HAP-1 (cell line): ENCODE measurements around the gene TRIM63.

Experiments
- DNase-seq, 2 experiments: peaks; one replicate each; pipeline ENCODE4 v3.0.0-alpha.2; 2016 to 2020; ENCODE audit warnings: low spot score in 2 of 2
- H3K27me3 ChIP-seq: fragments of 250-450 bp; sonication (Bioruptor Pico); 2 replicates; pipeline ENCODE4 v1.5.1; 2020; ENCODE audit warnings: low read depth, mild to moderate bottlenecking, moderate library complexity
- H3K36me3 ChIP-seq: fragments of 250-450 bp; sonication (Bioruptor Pico); replicated peaks from 2 replicates; pipeline ENCODE4 v1.5.1; 2020; ENCODE audit warnings: mild to moderate bottlenecking
- H3K4me1 ChIP-seq: fragments of 250-450 bp; sonication (Bioruptor Pico); 2 replicates; pipeline ENCODE4 v1.5.1; 2020; ENCODE audit warnings: mild to moderate bottlenecking
- H3K4me3 ChIP-seq: fragments of 250-450 bp; sonication (Bioruptor Pico); 2 replicates; pipeline ENCODE4 v1.5.1; 2020; ENCODE audit warnings: mild to moderate bottlenecking, moderate library complexity
- H3K9me3 ChIP-seq: fragments of 250-450 bp; sonication (Bioruptor Pico); 2 replicates; pipeline ENCODE4 v1.5.1; 2020; ENCODE audit warnings: mild to moderate bottlenecking, moderate library complexity
- in situ Hi-C: fragments of 300-500 bp; cut with MboI; formaldehyde crosslinking; loops from 3 replicates; pipeline ENCODE4 v1.14.3; 2020; ENCODE audit warnings: low sequenced_read_pairs, inconsistent platforms, mixed read lengths

The TRIM63 gene

GRCh38 chr1:26029864-26030481 lies 37.5 kb downstream of the TRIM63 start:
- no peaks in the 10 kb centered on the region for H3K27me3 ChIP-seq
- H3K4me3 ChIP-seq, result no peak overlapping the region
- in situ Hi-C loops, result no loop called here
- H3K4me1 ChIP-seq, result peaks cover 14% of the 10 kb centered on the region
- H3K36me3 ChIP-seq, result no peaks in the 10 kb centered on the region
- no peak for DNase-seq
- H3K9me3 ChIP-seq, result no peaks in the 10 kb centered on the region

- Histone ChIP-seq H3K4me1 (peaks cover 8% of the 10 kb centered on the region), H3K9me3 (no peaks in the 10 kb centered on the region), H3K36me3 (no peaks in the 10 kb centered on the region), H3K4me3 (no peak overlapping the region), H3K27me3 (no peaks in the 10 kb centered on the region)
- DNase-seq, result no peak
- in situ Hi-C loops, result no loop called here
Measured at GRCh38 chr1:26029054-26029863, 38.2 kb downstream of the TRIM63 start.

GRCh38 chr1:26028490-26028980 lies 38.9 kb downstream of the TRIM63 start:
- no peak overlapping the region for H3K4me3 ChIP-seq
- in situ Hi-C loops, result no loop called here
- no peaks in the 10 kb centered on the region for H3K27me3 ChIP-seq
- H3K4me1 ChIP-seq, result peaks cover 7% of the 10 kb centered on the region
- no peaks in the 10 kb centered on the region for H3K36me3 ChIP-seq
- no peaks in the 10 kb centered on the region for H3K9me3 ChIP-seq
- DNase-seq, result no peak

- DNase-seq, result no peak
- Histone ChIP-seq H3K4me1 (peaks cover 7% of the 10 kb centered on the region), H3K4me3 (no peak overlapping the region), H3K27me3 (no peaks in the 10 kb centered on the region), H3K36me3 (no peaks in the 10 kb centered on the region), H3K9me3 (no peaks in the 10 kb centered on the region)
- in situ Hi-C loops, result no loop called here
Measured at GRCh38 chr1:26027716-26028489, 39.5 kb downstream of the TRIM63 start.

GRCh38 chr1:26025517-26025916 lies 41.9 kb downstream of the TRIM63 start:
- peak; percentile 34 to 47 for DNase-seq
- Histone ChIP-seq H3K4me1 (peaks cover 7% of the 10 kb centered on the region), H3K27me3 (no peaks in the 10 kb centered on the region), H3K36me3 (no peaks in the 10 kb centered on the region), H3K4me3 (no peak overlapping the region), H3K9me3 (no peaks in the 10 kb centered on the region)
- in situ Hi-C loops, result no loop called here

- Histone ChIP-seq H3K27me3 (no peaks in the 10 kb centered on the region), H3K36me3 (no peaks in the 10 kb centered on the region), H3K4me1 (peaks cover 7% of the 10 kb centered on the region), H3K9me3 (no peaks in the 10 kb centered on the region), H3K4me3 (no peak overlapping the region)
- in situ Hi-C loops, result no loop called here
- DNase-seq, result no peak
Measured at GRCh38 chr1:26025060-26025459, 42.4 kb downstream of the TRIM63 start.

- no peak for DNase-seq
- no peaks in the 10 kb centered on the region for H3K9me3 ChIP-seq
- no peaks in the 10 kb centered on the region for H3K27me3 ChIP-seq
- peaks cover 7% of the 10 kb centered on the region for H3K4me1 ChIP-seq
- no peak overlapping the region for H3K4me3 ChIP-seq
- no peaks in the 10 kb centered on the region for H3K36me3 ChIP-seq
- in situ Hi-C loops, result no loop called here
Measured at GRCh38 chr1:26023826-26024225, 43.6 kb downstream of the TRIM63 start.

- no peaks in the 10 kb centered on the region for H3K9me3 ChIP-seq
- in situ Hi-C loops, result no loop called here
Measured at GRCh38 chr1:26023009-26023408, 44.4 kb downstream of the TRIM63 start.

GRCh38 chr1:26022404-26022779 lies 45.0 kb downstream of the TRIM63 start:
- no peak for DNase-seq
- H3K4me1 ChIP-seq, result peaks cover 7% of the 10 kb centered on the region

More at GRCh38 chr1:26023009-26023408, 44.4 kb downstream of the TRIM63 start:
- Histone ChIP-seq H3K27me3 (no peaks in the 10 kb centered on the region), H3K4me1 (peaks cover 7% of the 10 kb centered on the region), H3K4me3 (no peak overlapping the region), H3K36me3 (no peaks in the 10 kb centered on the region)
- no peak for DNase-seq

GRCh38 chr1:26021647-26022403 lies 45.6 kb downstream of the TRIM63 start, which contains the start of gene EXTL1:
EXTL1 (plus strand) TSS chr1:26021775; CDS start chr1:26022647, 872 bp downstream.
- H3K36me3 ChIP-seq, result no peaks in the 10 kb centered on the region
- H3K4me1 ChIP-seq, result peaks cover 7% of the 10 kb centered on the region
- no peak within 1 kb of the TSS for H3K4me3 ChIP-seq
- in situ Hi-C loops, result no loop called here
- DNase-seq, result peak; percentile 21 to 54
- H3K9me3 ChIP-seq, result no peaks in the 10 kb centered on the region
- H3K27me3 ChIP-seq, result no peaks in the 10 kb centered on the region

More at GRCh38 chr1:26022404-26022779, 45.0 kb downstream of the TRIM63 start:
- in situ Hi-C loops, result no loop called here
- no peak overlapping the region for H3K4me3 ChIP-seq
- H3K36me3 ChIP-seq, result no peaks in the 10 kb centered on the region
- H3K27me3 ChIP-seq, result no peaks in the 10 kb centered on the region
- no peaks in the 10 kb centered on the region for H3K9me3 ChIP-seq

- in situ Hi-C loops, result no loop called here
- peaks cover 7% of the 10 kb centered on the region for H3K4me1 ChIP-seq
- H3K36me3 ChIP-seq, result no peaks in the 10 kb centered on the region
- no peaks in the 10 kb centered on the region for H3K9me3 ChIP-seq
- H3K27me3 ChIP-seq, result no peaks in the 10 kb centered on the region
- DNase-seq, result no peak
- H3K4me3 ChIP-seq, result no peak overlapping the region
Measured at GRCh38 chr1:26020941-26021646, 46.3 kb downstream of the TRIM63 start.

- Histone ChIP-seq H3K9me3 (no peaks in the 10 kb centered on the region), H3K36me3 (no peaks in the 10 kb centered on the region), H3K27me3 (no peaks in the 10 kb centered on the region), H3K4me1 (peaks cover 6% of the 10 kb centered on the region), H3K4me3 (no peak overlapping the region)
- no peak for DNase-seq
- in situ Hi-C loops, result no loop called here
Measured at GRCh38 chr1:26020330-26020768, 47.1 kb downstream of the TRIM63 start.
